SIG-M5 (cell line): ENCODE results near the gene STAT1.
A peak's percentile ranks its signal among the peaks of the same experiment; 100 is the strongest.

Experiments
- DNase-seq: peaks from one replicate; lab custom pipeline; 2025; lab: John Stamatoyannopoulos, UW

Gene STAT1

GRCh38 chr2:191013932-191014652 is at the start of gene STAT1:
TSS of gene STAT1 (minus strand) at chr2:191014171. CDS start at chr2:191010003, 4,168 bp downstream.
- DNase-seq, result peak; percentile 52

GRCh38 chr2:191063584-191063983 is 49.6 kb upstream of the STAT1 start:
- no peak for DNase-seq

- no peak for DNase-seq
These were observed 47.5 kb upstream of the STAT1 start for GRCh38 chr2:191061381-191061980.

GRCh38 chr2:191059308-191059707 is 45.3 kb upstream of the STAT1 start:
- DNase-seq, result no peak

GRCh38 chr2:191056228-191056627 is 42.3 kb upstream of the STAT1 start:
- DNase-seq, result no peak

- no peak for DNase-seq
These were observed 39.3 kb upstream of the STAT1 start for GRCh38 chr2:191053256-191053655.

- DNase-seq, result peak; percentile 30
These were observed 38.1 kb upstream of the STAT1 start for GRCh38 chr2:191051825-191052778.

GRCh38 chr2:191051177-191051576 is 37.2 kb upstream of the STAT1 start:
- DNase-seq, result no peak

- DNase-seq, result no peak
These were observed 36.6 kb upstream of the STAT1 start for GRCh38 chr2:191050640-191050987.

- no peak for DNase-seq
These were observed 36.0 kb upstream of the STAT1 start for GRCh38 chr2:191049728-191050639.

- no peak for DNase-seq
These were observed 34.1 kb upstream of the STAT1 start for GRCh38 chr2:191048073-191048472.

- no peak for DNase-seq
These were observed 31.2 kb upstream of the STAT1 start for GRCh38 chr2:191045141-191045540.

GRCh38 chr2:191043438-191043837 is 29.5 kb upstream of the STAT1 start:
- no peak for DNase-seq

GRCh38 chr2:191041418-191042161 is 27.6 kb upstream of the STAT1 start:
- no peak for DNase-seq

- no peak for DNase-seq
These were observed 25.6 kb upstream of the STAT1 start for GRCh38 chr2:191039616-191040015.

- no peak for DNase-seq
These were observed 24.8 kb upstream of the STAT1 start for GRCh38 chr2:191038741-191039140.

- no peak for DNase-seq
These were observed 24.3 kb upstream of the STAT1 start for GRCh38 chr2:191038241-191038725.

GRCh38 chr2:191037351-191037750 is 23.4 kb upstream of the STAT1 start:
- no peak for DNase-seq

- DNase-seq, result no peak
These were observed 22.4 kb upstream of the STAT1 start for GRCh38 chr2:191036363-191036762.

- no peak for DNase-seq
These were observed 18.8 kb upstream of the STAT1 start for GRCh38 chr2:191032588-191033429.
